PC-9 (cell line): ENCODE results near the gene SMARCA5. TPM values are rescaled to one million over a fixed set of nuclear protein-coding genes. Genes with fewer than 3 reads are reported as not detected.

ENCODE experiments used
- BruUV-seq: library from RNA; stranded (reverse); fragments of 400-500 nt; replicated peaks from 2 replicates; lab custom pipeline; 2021; lab: Mats Ljungman, UMichigan
- CTCF ChIA-PET: fragments of 300-600 bp; sonication (Branson Sonifier 250); formaldehyde crosslinking; loops from one replicate; lab custom pipeline; 2022; ENCODE audit warnings: antibody characterized with exemption; lab: Charles Lee
- POLR2A ChIA-PET: fragments of 300-600 bp; sonication (Branson Sonifier 250); formaldehyde crosslinking; loops from one replicate; lab custom pipeline; 2022; ENCODE audit warnings: antibody characterized with exemption; ENCODE audit not compliant: unreplicated experiment; lab: Charles Lee
- DNase-seq, 2 experiments: peaks; one replicate each; pipeline versions ENCODE4 v3.0.0 to v3.0.0-alpha.2; 2015 to 2022; ENCODE audit warnings: mixed read lengths in 1 of 2
- H2AFZ ChIP-seq: fragments of 200-600 bp; sonication (generic); 2 replicates; pipeline ENCODE4 v1.8.1; 2017; ENCODE audit warnings: antibody characterized with exemption
- H3F3A ChIP-seq: fragments of 200-600 bp; sonication (generic); 2 replicates; pipeline ENCODE4 v1.8.1; 2017; ENCODE audit warnings: antibody characterized with exemption, mild to moderate bottlenecking, low read depth; ENCODE audit not compliant: insufficient read depth
- H3K27ac ChIP-seq: fragments of 200-600 bp; sonication (generic); 2 replicates; pipeline ENCODE4 v1.6.1; 2016; ENCODE audit warnings: mixed run types
- H3K27me3 ChIP-seq: fragments of 200-600 bp; sonication (generic); 2 replicates; pipeline ENCODE4 v1.6.1; 2016; ENCODE audit warnings: low read depth, mixed run types; ENCODE audit not compliant: insufficient read depth
- H3K36me3 ChIP-seq: fragments of 200-600 bp; sonication (generic); 2 replicates; pipeline ENCODE4 v1.6.1; 2016; ENCODE audit warnings: low read depth, mixed run types
- H3K4me1 ChIP-seq: fragments of 200-600 bp; sonication (generic); replicated peaks from 2 replicates; pipeline ENCODE4 v1.6.1; 2016; ENCODE audit warnings: mixed run types; ENCODE audit not compliant: insufficient read depth
- H3K4me2 ChIP-seq: fragments of 200-600 bp; sonication (generic); 2 replicates; pipeline ENCODE4 v1.6.1; 2017; ENCODE audit warnings: mixed run types
- H3K4me3 ChIP-seq: fragments of 200-600 bp; sonication (generic); 2 replicates; pipeline ENCODE4 v1.6.1; 2016; ENCODE audit warnings: mixed run types
- H3K79me2 ChIP-seq: fragments of 200-600 bp; sonication (generic); 2 replicates; pipeline ENCODE4 v1.6.1; 2017; ENCODE audit warnings: low read depth, mixed run types
- H3K9me2 ChIP-seq: fragments of 200-600 bp; sonication (generic); 2 replicates; pipeline ENCODE4 v1.8.1; 2017; ENCODE audit warnings: mild to moderate bottlenecking; ENCODE audit not compliant: insufficient read depth
- H3K9me3 ChIP-seq: fragments of 200-600 bp; sonication (generic); 2 replicates; pipeline ENCODE4 v1.8.1; 2016; ENCODE audit warnings: low read depth; ENCODE audit not compliant: insufficient read depth
- H4K20me1 ChIP-seq: fragments of 200-600 bp; sonication (generic); 2 replicates; pipeline ENCODE4 v1.8.1; 2017; ENCODE audit not compliant: insufficient read depth
- EZH2 ChIP-seq: fragments of 200-600 bp; sonication (generic); IDR thresholded peaks from 2 replicates; pipeline ENCODE4 v1.8.0; 2017; ENCODE audit warnings: antibody characterized with exemption, low read depth
- intact Hi-C: fragments of 100-400 bp; cut with micrococcal nuclease; formaldehyde crosslinking; loops from one replicate; pipeline ENCODE4 v1.10.0; 2022; ENCODE audit not compliant: unreplicated experiment
- total RNA-seq: library from RNA; stranded (reverse); gene quantifications from 2 replicates; pipeline ENCODE4 v1.2.3, GENCODE V29; 2021
- TF ChIP-seq, protein P1 (sequence below): fragments of 200-600 bp; sonication (generic); conservative IDR thresholded peaks from 2 replicates; pipeline ENCODE4 v1.6.1; 2017; ENCODE audit warnings: mixed run types, antibody characterized with exemption, mild to moderate bottlenecking, moderate library complexity

The SMARCA5 gene
- total RNA-seq, 1 experiment from 2014 or later, result 40.5 TPM

DNA sequence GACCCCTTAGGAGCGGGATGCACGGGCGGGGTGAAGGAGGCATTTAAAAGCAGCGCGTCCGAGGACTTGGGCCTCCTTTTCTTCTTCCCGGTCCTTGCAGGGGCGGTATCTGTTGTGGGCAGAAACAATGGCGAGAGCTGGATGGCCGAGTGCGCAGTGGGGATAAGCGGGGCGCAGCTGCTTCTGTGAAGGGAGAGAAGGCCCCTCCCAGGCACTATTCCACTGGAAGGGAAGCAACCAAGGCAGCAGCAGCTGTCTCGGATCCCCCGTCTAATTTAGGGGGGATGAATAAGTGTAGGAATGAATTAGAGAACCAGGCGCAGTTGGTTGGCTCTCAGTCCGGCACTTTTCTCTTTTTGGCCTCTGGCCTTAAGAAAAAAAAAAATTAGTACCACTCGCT is 995 bp downstream of the SMARCA5 start:
- H3K4me1 ChIP-seq, result peaks cover 13% of the 10 kb centered on the region
- peak overlapping the region; percentile 73 for H3K4me2 ChIP-seq
- peaks cover 5% of the 10 kb centered on the region; the same call in 1 of the 2 replicates for H3F3A ChIP-seq
- peak overlapping the region; percentile 81 for H3K27ac ChIP-seq
- DNase-seq, result peak in 1 of 2 experiments; percentile 27
- H4K20me1 ChIP-seq, result peaks cover 28% of the 10 kb centered on the region
- 0 out of 2 replicates have a peak, but pooled peaks cover 7% of the 10 kb centered on the region for H3K36me3 ChIP-seq
- peak overlapping the region; percentile 93 for H3K4me3 ChIP-seq
- ChIA-PET CTCF (interaction anchor here (0.6 kb wide), 1 partner anchor 60 kb away, joined by 4 read pairs; no protein-coding TSS in a partner anchor), POLR2A (interaction anchor here (0.6 kb wide), 1 partner anchor 1068 kb away, joined by 3 read pairs; no protein-coding TSS in a partner anchor)
- intact Hi-C loops, result no loop called here
- H3K79me2 ChIP-seq, result peaks cover 51% of the 10 kb centered on the region
- H2AFZ ChIP-seq, result peak overlapping the region; percentile 88
- H3K9me3 ChIP-seq, result no peaks in the 10 kb centered on the region
- no peaks in the 10 kb centered on the region for H3K27me3 ChIP-seq
- TF ChIP-seq, protein P1, sequence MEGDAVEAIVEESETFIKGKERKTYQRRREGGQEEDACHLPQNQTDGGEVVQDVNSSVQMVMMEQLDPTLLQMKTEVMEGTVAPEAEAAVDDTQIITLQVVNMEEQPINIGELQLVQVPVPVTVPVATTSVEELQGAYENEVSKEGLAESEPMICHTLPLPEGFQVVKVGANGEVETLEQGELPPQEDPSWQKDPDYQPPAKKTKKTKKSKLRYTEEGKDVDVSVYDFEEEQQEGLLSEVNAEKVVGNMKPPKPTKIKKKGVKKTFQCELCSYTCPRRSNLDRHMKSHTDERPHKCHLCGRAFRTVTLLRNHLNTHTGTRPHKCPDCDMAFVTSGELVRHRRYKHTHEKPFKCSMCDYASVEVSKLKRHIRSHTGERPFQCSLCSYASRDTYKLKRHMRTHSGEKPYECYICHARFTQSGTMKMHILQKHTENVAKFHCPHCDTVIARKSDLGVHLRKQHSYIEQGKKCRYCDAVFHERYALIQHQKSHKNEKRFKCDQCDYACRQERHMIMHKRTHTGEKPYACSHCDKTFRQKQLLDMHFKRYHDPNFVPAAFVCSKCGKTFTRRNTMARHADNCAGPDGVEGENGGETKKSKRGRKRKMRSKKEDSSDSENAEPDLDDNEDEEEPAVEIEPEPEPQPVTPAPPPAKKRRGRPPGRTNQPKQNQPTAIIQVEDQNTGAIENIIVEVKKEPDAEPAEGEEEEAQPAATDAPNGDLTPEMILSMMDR, result no peak
- TF ChIP-seq EZH2, result no peak
- BruUV-seq, result no TSS peak
- no peaks in the 10 kb centered on the region for H3K9me2 ChIP-seq

GRCh38 chr4:143514901-143515300 is 1.4 kb downstream of the SMARCA5 start:
- Histone ChIP-seq H3K36me3 (peaks cover 9% of the 10 kb centered on the region; the same call in 1 of the 2 replicates), H3K4me1 (peaks cover 13% of the 10 kb centered on the region), H3K9me3 (no peaks in the 10 kb centered on the region), H3F3A (peaks cover 5% of the 10 kb centered on the region; the same call in 1 of the 2 replicates), H3K27ac (no peak overlapping the region), H3K9me2 (no peaks in the 10 kb centered on the region), H3K27me3 (no peaks in the 10 kb centered on the region), H3K79me2 (peaks cover 55% of the 10 kb centered on the region), H4K20me1 (peaks cover 28% of the 10 kb centered on the region), H3K4me2 (peak overlapping the region; percentile 73), H2AFZ (no peak overlapping the region), H3K4me3 (peak overlapping the region; percentile 93)
- no TSS peak for BruUV-seq
- intact Hi-C loops, result no loop called here
- no peak for DNase-seq
- POLR2A ChIA-PET, result no interaction called here
- TF ChIP-seq, protein P1, result no peak
- no peak for TF ChIP-seq EZH2
- CTCF ChIA-PET, result no interaction called here

- no TSS peak for BruUV-seq
- Histone ChIP-seq H2AFZ (no peak overlapping the region), H4K20me1 (peaks cover 28% of the 10 kb centered on the region), H3K9me3 (no peaks in the 10 kb centered on the region), H3K27me3 (no peaks in the 10 kb centered on the region), H3F3A (peaks cover 5% of the 10 kb centered on the region; the same call in 1 of the 2 replicates), H3K4me1 (peaks cover 13% of the 10 kb centered on the region), H3K79me2 (peaks cover 61% of the 10 kb centered on the region), H3K27ac (no peak overlapping the region), H3K36me3 (peaks cover 16% of the 10 kb centered on the region), H3K9me2 (no peaks in the 10 kb centered on the region), H3K4me2 (peak overlapping the region; percentile 73), H3K4me3 (peak overlapping the region; percentile 93; the same call in 1 of the 2 replicates)
- POLR2A ChIA-PET, result no interaction called here
- CTCF ChIA-PET, result no interaction called here
- intact Hi-C loops, result no loop called here
- DNase-seq, result no peak
- TF ChIP-seq, protein P1, result no peak
- no peak for TF ChIP-seq EZH2
Measured at GRCh38 chr4:143515905-143516304, 2.4 kb downstream of the SMARCA5 start.
